GM21737 (cell line): ENCODE results near the gene LRRFIP1.
"Not testable (repeated sequence)": the region's sequence is repeated elsewhere in the genome, so short reads cannot be mapped to it uniquely, and the experiment has no call there.

Experiments used
- ATAC-seq: cut with Tn5 transposase; IDR thresholded peaks from one replicate; pipeline ENCODE4 v1.9.1; 2021; ENCODE audit warnings: mild to moderate bottlenecking, moderate library complexity; ENCODE audit not compliant: unreplicated experiment

LRRFIP1 gene

GRCh38 chr2:237596520-237597195 is 30.7 kb upstream of the LRRFIP1 start:
- no peak for ATAC-seq

GRCh38 chr2:237597196-237598145 is 29.9 kb upstream of the LRRFIP1 start:
- ATAC-seq, result no peak

- ATAC-seq, result no peak
These were observed 28.7 kb upstream of the LRRFIP1 start for GRCh38 chr2:237598468-237599208.

GRCh38 chr2:237599465-237600110 is 27.8 kb upstream of the LRRFIP1 start:
- ATAC-seq, result no peak

GRCh38 chr2:237600205-237600846 is 27.1 kb upstream of the LRRFIP1 start:
- no peak for ATAC-seq

GRCh38 chr2:237601453-237602116 is 25.8 kb upstream of the LRRFIP1 start:
- no peak for ATAC-seq

- no peak for ATAC-seq
These were observed 25.0 kb upstream of the LRRFIP1 start for GRCh38 chr2:237602409-237602808.

- no peak for ATAC-seq
These were observed 24.2 kb upstream of the LRRFIP1 start for GRCh38 chr2:237603049-237603717.

- no peak for ATAC-seq
These were observed 23.5 kb upstream of the LRRFIP1 start for GRCh38 chr2:237603718-237604362.

GRCh38 chr2:237604391-237604790 is 23.0 kb upstream of the LRRFIP1 start:
- no peak for ATAC-seq

- no peak for ATAC-seq
These were observed 22.4 kb upstream of the LRRFIP1 start for GRCh38 chr2:237604960-237605359.

- ATAC-seq, result not testable (repeated sequence)
These were observed 20.9 kb upstream of the LRRFIP1 start for GRCh38 chr2:237606522-237606921.

- no peak for ATAC-seq
These were observed 14.6 kb upstream of the LRRFIP1 start for GRCh38 chr2:237612527-237613357.

- ATAC-seq, result no peak
These were observed 13.7 kb upstream of the LRRFIP1 start for GRCh38 chr2:237613679-237614078.

GRCh38 chr2:237614151-237614720 is 13.2 kb upstream of the LRRFIP1 start:
- ATAC-seq, result no peak

- ATAC-seq, result no peak
These were observed 11.6 kb upstream of the LRRFIP1 start for GRCh38 chr2:237615631-237616249.

- ATAC-seq, result no peak
These were observed 11.0 kb upstream of the LRRFIP1 start for GRCh38 chr2:237616373-237616733.
